Breast epithelium (tissue), 3 donors: ENCODE results near the gene ULK4.
"Not testable (repeated sequence)": the region's sequence is repeated elsewhere in the genome, so short reads cannot be mapped to it uniquely, and the experiment has no call there.

Experiments used
- CTCF ChIP-seq, 3 donors: fragments of 450-650 bp; IDR thresholded peaks; one replicate each; pipeline ENCODE4 v1.5.1; 2016 to 2017; ENCODE audit warnings: antibody characterized with exemption in 3 of 3, mild to moderate bottlenecking in 3 of 3, moderate library complexity in 3 of 3
- POLR2A ChIP-seq: fragments of 450-650 bp; IDR thresholded peaks from one replicate; pipeline ENCODE4 v1.6.1; 2016; ENCODE audit warnings: antibody characterized with exemption, mild to moderate bottlenecking, moderate library complexity
- POLR2AphosphoS5 ChIP-seq, 3 donors: sonication (generic); formaldehyde crosslinking; IDR thresholded peaks; one replicate each; pipeline ENCODE4 v1.6.1; 2017; ENCODE audit warnings: antibody characterized with exemption in 3 of 3

- TF ChIP-seq CTCF (IDR thresholded peaks at IDR 0.05); POLR2A; POLR2AphosphoS5 (IDR thresholded peaks at IDR 0.05): not testable (repeated sequence)
These were observed 101.4 kb downstream of the ULK4 start for GRCh38 chr3:41860489-41860888.
